ENCODE results near the gene SNX25.

DNA sequence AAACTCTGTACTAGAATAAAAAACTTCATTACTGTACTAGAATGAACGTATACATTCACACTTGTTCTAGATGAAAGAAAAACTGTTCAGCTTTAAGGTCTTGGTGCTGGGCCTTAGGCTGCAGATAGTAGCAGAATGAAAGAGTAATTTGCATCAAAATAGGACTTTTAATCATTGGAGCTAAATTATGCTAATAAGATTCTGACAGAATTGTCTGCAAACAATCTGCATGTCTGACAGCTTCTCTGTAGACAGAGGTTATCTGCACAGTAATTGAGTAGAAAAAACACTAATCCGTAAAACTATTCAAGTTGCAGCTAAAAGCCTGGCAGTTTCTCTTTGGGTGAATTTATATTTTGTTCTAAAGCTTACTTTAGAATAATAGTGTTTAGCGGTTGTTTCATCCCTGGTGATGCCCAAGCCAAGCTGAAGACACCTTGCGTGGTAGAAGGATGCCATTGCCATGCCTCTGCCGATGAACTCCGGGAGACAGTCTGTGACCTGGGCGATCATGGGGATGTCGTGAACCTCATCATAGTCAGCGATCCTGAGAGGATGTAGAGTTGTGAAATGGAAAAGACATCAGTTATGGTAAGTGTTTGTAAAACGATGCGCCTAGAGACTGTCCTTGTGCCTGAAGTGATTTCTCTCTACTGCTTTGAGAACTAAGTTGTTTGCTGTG lies 161.0 kb downstream of the SNX25 start:
- TF ChIP-seq, protein P1, sequence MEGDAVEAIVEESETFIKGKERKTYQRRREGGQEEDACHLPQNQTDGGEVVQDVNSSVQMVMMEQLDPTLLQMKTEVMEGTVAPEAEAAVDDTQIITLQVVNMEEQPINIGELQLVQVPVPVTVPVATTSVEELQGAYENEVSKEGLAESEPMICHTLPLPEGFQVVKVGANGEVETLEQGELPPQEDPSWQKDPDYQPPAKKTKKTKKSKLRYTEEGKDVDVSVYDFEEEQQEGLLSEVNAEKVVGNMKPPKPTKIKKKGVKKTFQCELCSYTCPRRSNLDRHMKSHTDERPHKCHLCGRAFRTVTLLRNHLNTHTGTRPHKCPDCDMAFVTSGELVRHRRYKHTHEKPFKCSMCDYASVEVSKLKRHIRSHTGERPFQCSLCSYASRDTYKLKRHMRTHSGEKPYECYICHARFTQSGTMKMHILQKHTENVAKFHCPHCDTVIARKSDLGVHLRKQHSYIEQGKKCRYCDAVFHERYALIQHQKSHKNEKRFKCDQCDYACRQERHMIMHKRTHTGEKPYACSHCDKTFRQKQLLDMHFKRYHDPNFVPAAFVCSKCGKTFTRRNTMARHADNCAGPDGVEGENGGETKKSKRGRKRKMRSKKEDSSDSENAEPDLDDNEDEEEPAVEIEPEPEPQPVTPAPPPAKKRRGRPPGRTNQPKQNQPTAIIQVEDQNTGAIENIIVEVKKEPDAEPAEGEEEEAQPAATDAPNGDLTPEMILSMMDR (IDR thresholded peaks at IDR 0.05) = no peak
- no peak for TF ChIP-seq POLR2A (IDR thresholded peaks at IDR 0.05)
